Activated naive CD4-positive, alpha-beta T cell (primary cell): ENCODE measurements around the gene SLC31A2.

ENCODE experiments used
- DNase-seq, 4 experiments: peaks; one replicate each; lab custom pipeline; 2025; lab: John Stamatoyannopoulos, UW

Gene SLC31A2

DNA sequence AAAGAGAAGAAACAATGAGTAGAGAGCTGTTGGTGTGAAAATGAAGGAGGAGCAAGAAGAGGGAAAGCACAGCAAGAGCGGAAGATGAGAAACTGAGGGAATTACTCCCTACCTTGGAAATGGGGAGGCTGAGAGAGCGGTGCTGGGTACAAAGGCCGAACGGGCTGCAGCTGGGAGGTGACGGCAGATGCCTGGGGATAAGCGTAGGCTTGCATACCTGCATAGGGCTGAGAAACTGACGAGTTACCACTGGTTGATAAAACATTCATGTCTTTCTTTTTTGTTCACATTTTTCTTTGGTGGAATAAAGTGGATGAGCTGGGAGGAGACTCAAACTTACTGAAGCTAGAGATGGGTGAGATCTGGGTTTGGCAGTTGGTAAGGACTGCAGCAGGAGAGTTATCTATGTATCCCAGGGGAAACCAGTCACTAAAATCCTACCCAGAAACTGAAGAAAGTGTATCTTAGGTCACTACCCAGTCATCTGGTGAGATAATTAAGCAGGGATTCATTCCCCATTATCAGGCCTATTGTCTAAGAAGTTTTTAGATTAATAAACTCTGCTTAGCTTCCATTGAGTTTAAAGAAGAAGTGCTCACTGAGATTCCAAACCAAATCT, 35.4 kb downstream of the SLC31A2 start:
- no peak for DNase-seq

DNA sequence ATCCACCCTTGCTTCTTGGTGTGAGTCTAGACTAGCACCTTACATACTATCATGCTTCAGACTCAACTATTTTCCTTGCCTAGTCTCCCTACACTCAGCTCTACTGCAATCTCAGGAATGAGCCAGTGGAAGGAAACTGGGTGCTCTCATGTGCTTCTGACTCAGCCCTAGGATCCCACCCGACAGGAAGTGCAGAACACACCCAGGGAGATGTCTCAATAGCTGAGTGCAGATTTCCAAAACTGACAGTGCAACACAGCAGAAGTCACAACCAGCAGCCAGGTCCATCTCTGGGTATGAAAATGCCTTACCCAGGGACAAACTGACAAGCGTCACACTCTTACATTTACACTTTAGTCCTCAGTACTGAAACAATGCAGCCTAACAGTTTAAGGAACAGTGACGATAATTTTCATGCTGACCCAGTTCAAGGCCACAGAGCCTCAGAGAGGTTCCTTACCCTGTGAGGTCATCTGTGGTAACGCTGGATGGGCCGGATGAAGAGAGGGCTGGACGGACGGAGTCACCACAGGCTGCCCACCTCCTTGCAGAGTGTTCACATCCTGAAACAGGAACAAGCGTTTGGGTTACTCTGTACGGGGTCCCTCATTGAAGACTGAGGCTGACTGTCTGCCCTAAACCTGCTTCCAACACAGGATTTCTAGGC, 37.3 kb downstream of the SLC31A2 start:
- DNase-seq, result no peak

DNA sequence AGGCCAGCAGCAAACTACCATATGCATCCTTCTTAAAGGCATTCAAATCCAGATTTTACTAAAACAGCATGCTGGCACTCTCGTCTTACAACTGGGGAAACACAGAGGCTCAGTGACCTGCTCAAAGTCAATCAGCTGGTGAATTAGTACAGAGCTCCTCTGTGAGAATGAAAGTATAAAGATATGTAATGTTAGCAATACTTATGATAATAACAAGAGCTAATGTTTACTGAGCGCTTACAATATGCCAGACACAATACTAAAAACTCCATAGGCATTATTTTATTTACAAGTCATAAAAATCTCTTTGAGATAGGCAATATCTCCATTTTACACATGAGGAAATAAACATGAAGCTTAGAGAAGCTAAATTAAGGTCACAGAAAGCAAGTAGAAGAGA, 41.6 kb downstream of the SLC31A2 start:
- DNase-seq, result no peak

GRCh38 chr9:113199683-113200329, 49.0 kb downstream of the SLC31A2 start:
- no peak for DNase-seq

DNA sequence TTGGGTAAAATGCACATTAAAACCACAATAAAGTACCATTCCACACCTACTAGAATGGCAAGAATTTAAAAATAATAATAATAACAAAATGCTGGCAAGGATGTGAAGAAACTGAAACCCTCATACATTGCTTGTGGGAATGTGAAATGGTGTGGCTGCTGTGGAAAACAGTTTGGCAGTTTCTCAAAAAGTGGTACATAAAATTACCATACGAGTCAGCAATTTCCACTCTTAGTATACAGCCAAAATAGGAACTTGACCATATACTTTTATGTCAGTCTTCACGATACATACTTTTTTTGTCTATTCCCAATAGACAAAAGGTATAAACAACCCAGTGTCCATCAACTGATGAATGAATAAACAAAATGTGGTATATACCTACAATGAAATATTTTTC, 54.6 kb downstream of the SLC31A2 start:
- DNase-seq, result no peak

DNA sequence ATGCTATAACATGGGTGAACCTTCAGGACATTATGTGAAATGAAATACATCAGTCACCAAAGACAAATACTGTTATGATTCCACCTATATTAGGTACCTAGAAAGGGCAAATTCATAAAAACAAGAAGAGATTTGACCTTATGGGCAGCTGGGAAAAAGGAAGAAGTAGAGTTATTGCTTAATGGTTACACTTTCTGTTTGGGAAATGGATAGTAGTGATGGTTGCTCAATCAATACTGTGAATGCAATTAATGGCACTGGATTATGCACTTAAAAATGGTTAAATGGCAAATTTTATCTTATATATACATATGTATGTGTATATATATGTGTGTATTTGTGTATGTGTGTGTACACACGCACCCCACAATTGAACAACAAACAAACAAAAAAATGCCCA, 55.1 kb downstream of the SLC31A2 start:
- no peak for DNase-seq

- no peak for DNase-seq
These were observed 60.0 kb downstream of the SLC31A2 start for GRCh38 chr9:113210815-113211214.
